Measurements from ENCODE around the gene GUCA1A. TPM values are rescaled to one million over a fixed set of nuclear protein-coding genes. Genes with fewer than 3 reads are reported as not detected.

GUCA1A gene
- total RNA-seq, 1 experiment from 2014 or later, result 13.2 TPM

- DNase-seq, result no peak
- H3K4me3 ChIP-seq (ENCODE audit: insufficient read depth, low read depth, low read length), result no peak overlapping the region
- no peaks in the 10 kb centered on the region for H3K27me3 ChIP-seq (ENCODE audit: control insufficient read depth, insufficient read depth, low read length)
- no peaks in the 10 kb centered on the region for H3K36me3 ChIP-seq (replicated peaks; ENCODE audit: control insufficient read depth, insufficient read depth, low read length)
Observed at GRCh38 chr6:42221546-42221945, 48.4 kb downstream of the GUCA1A start.

DNA sequence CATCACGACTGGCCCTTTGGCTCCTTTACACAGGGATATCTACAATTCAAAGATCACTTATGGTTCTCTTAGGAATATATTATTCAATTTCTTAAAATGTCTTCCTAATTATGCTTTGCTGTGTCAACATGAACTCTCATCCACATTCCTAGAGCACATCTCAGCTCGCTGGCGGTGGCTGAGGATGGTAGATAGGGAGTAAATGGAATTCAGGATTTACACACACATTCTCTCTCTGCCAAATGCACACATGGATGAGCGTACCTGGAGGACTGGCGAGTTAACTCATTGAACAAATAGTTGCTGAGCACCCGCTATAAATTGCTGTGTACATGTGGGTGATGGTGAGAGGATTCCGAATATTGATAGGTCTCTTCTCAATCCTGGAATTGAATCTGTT lies 49.3 kb downstream of the GUCA1A start:
- H3K4me3 ChIP-seq (ENCODE audit: insufficient read depth, low read depth, low read length), result no peak overlapping the region
- H3K27me3 ChIP-seq (ENCODE audit: control insufficient read depth, insufficient read depth, low read length), result no peaks in the 10 kb centered on the region
- no peak for DNase-seq
- no peaks in the 10 kb centered on the region for H3K36me3 ChIP-seq (replicated peaks; ENCODE audit: control insufficient read depth, insufficient read depth, low read length)

DNA sequence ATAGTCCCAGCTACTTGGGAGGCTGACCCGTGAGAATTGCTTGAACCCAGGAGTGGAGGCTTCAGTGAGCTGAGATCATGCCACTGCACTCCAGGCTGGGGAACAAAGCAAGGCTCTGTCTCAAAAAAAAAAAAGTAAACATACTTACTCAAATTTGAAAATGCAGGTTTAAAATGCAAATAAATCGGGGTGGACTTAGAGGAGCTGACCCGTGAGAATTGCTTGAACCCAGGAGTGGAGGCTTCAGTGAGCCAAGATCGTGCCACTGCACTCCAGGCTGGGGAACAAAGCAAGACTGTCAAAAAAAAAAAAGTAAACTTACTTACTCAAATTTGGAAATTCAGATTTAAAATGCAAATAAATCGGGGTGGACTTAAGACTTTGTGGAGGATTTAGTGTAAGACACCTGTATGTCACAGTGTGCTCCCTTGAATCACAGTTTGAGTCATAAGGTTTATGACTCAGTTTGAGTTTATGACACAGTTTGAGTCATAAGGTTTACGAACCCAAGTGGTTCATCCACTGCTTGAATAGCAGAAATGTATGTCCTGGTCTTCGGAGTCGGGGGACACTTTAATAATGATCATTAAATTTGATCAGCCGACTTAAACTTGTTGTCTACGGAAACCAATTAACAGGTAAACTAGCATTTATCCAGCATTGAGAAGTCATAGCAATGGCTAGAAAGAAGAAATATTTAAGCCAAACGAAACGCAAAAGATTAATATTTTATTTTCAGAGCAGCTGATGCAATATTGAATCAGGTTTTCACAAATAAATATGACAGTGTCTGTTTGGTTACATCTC lies 51.3 kb downstream of the GUCA1A start:
- Histone ChIP-seq H3K4me3 (ENCODE audit: insufficient read depth, low read depth, low read length) (no peak overlapping the region), H3K36me3 (replicated peaks; ENCODE audit: control insufficient read depth, insufficient read depth, low read length) (peaks cover 3% of the 10 kb centered on the region)

DNA sequence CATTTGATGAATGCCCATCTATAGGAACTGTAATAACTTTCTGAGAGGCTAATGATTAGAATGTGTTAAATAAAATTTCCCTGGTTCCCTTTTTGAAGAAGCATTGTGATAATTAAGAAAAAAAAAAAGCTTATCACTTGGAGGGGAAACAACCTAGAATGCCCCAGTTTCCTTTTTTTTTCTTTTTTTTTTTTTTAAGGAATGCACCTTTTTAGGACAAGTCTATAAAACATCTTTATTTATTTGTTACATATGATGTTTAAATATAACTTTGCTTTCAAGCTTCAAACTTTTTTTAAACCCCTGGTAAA lies 51.8 kb downstream of the GUCA1A start:
- no peak overlapping the region for H3K4me3 ChIP-seq (ENCODE audit: insufficient read depth, low read depth, low read length)

More for the DNA sequence above, 51.3 kb downstream of the GUCA1A start:
- no peaks in the 10 kb centered on the region for H3K27me3 ChIP-seq (ENCODE audit: control insufficient read depth, insufficient read depth, low read length)
- DNase-seq, result no peak

GRCh38 chr6:42225419-42225818 lies 52.3 kb downstream of the GUCA1A start:
- Histone ChIP-seq H3K36me3 (replicated peaks; ENCODE audit: control insufficient read depth, insufficient read depth, low read length) (peaks cover 3% of the 10 kb centered on the region), H3K27me3 (ENCODE audit: control insufficient read depth, insufficient read depth, low read length) (no peaks in the 10 kb centered on the region)

More for the DNA sequence above, 51.8 kb downstream of the GUCA1A start:
- H3K27me3 ChIP-seq (ENCODE audit: control insufficient read depth, insufficient read depth, low read length), result no peaks in the 10 kb centered on the region
- DNase-seq, result no peak
- peaks cover 3% of the 10 kb centered on the region for H3K36me3 ChIP-seq (replicated peaks; ENCODE audit: control insufficient read depth, insufficient read depth, low read length)

GRCh38 chr6:42226161-42226611 lies 53.0 kb downstream of the GUCA1A start:
- Histone ChIP-seq H3K36me3 (replicated peaks; ENCODE audit: control insufficient read depth, insufficient read depth, low read length) (peaks cover 5% of the 10 kb centered on the region), H3K27me3 (ENCODE audit: control insufficient read depth, insufficient read depth, low read length) (no peaks in the 10 kb centered on the region), H3K4me3 (ENCODE audit: insufficient read depth, low read depth, low read length) (no peak overlapping the region)
- no peak for DNase-seq

More at GRCh38 chr6:42225419-42225818, 52.3 kb downstream of the GUCA1A start:
- DNase-seq, result no peak
- H3K4me3 ChIP-seq (ENCODE audit: insufficient read depth, low read depth, low read length), result no peak overlapping the region

- Histone ChIP-seq H3K27me3 (ENCODE audit: control insufficient read depth, insufficient read depth, low read length) (no peaks in the 10 kb centered on the region), H3K4me3 (ENCODE audit: insufficient read depth, low read depth, low read length) (no peak overlapping the region), H3K36me3 (replicated peaks; ENCODE audit: control insufficient read depth, insufficient read depth, low read length) (peaks cover 6% of the 10 kb centered on the region)
- DNase-seq, result no peak
Observed at GRCh38 chr6:42226645-42227143, 53.5 kb downstream of the GUCA1A start.

DNA sequence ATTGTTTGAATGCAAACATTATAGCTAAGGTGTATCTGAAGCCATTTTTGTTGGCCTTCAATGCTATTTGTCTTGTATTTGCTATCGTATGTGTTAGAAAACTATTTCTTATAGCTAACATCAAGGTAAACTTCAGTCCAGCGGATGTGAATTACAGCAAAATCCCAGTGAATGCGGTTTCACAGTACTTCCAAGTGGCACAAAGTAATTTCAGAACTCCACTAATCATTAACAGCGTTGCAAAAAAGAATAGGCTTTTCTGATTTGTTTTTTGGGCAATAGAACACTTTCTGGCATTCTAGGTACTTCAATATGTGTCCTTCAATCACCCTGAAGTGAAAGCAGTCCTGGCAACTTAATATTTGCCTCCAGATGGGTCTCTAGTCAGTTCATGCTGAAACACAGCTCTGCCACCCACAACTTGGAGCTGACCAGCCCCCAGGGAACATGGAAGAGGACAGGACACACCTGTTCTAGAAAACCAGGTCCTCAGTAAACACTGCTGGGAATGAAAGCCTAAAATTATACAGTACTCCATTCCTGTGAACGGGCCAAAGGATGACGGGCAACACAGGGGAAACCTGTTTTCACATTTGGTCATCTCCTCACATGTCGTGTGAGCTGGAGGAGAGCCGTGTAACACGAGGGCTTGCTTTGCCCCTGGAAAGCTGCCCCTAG lies 54.1 kb downstream of the GUCA1A start:
- no peak for DNase-seq
- H3K4me3 ChIP-seq (ENCODE audit: insufficient read depth, low read depth, low read length), result no peak overlapping the region
- H3K27me3 ChIP-seq (ENCODE audit: control insufficient read depth, insufficient read depth, low read length), result no peaks in the 10 kb centered on the region
- peaks cover 6% of the 10 kb centered on the region for H3K36me3 ChIP-seq (replicated peaks; ENCODE audit: control insufficient read depth, insufficient read depth, low read length)

- DNase-seq, result no peak
- no peaks in the 10 kb centered on the region for H3K27me3 ChIP-seq (ENCODE audit: control insufficient read depth, insufficient read depth, low read length)
- no peak overlapping the region for H3K4me3 ChIP-seq (ENCODE audit: insufficient read depth, low read depth, low read length)
- H3K36me3 ChIP-seq (replicated peaks; ENCODE audit: control insufficient read depth, insufficient read depth, low read length), result peaks cover 6% of the 10 kb centered on the region
Observed at GRCh38 chr6:42228305-42228704, 55.1 kb downstream of the GUCA1A start.

Other genes starting within 250 kb of the GUCA1A start
- 27.7 and 36.4 TPM in 2 replicates for gene CCND3, start 231.6 kb upstream of the GUCA1A start, total RNA-seq (2014; rRNA removed; shearing (Covaris generic))
- 8.7 and 13.9 TPM in 2 replicates for gene TAF8, start 122.8 kb upstream of the GUCA1A start, total RNA-seq (2014; rRNA removed; shearing (Covaris generic))
- 4.7 and 11.3 TPM in 2 replicates for gene C6orf132, start 30.7 kb upstream of the GUCA1A start, total RNA-seq (2014; rRNA removed; shearing (Covaris generic))
- 0.45 and 0.55 TPM in 2 replicates for gene GUCA1B, start 21.6 kb downstream of the GUCA1A start, total RNA-seq (2014; rRNA removed; shearing (Covaris generic))
- gene MRPS10, start 44.5 kb downstream of the GUCA1A start, total RNA-seq (2014; rRNA removed; shearing (Covaris generic)), result 46.5 and 60.9 TPM in 2 replicates